22Rv1 (cell line): ENCODE measurements around the gene PARVB.

ENCODE experiments used
- H3K27ac ChIP-seq: fragments of 450-650 bp; 2 replicates; pipeline ENCODE4 v1.5.1; 2017
- CTCF ChIP-seq: fragments of 450-650 bp; IDR thresholded peaks from 2 replicates; pipeline ENCODE4 v1.5.1; 2017; ENCODE audit warnings: mild to moderate bottlenecking
- ZFX ChIP-seq: fragments of 450-650 bp; IDR thresholded peaks from 2 replicates; pipeline ENCODE4 v1.6.1; 2017; ENCODE audit warnings: antibody characterized with exemption, borderline replicate concordance

Gene PARVB

GRCh38 chr22:44116755-44117684 lies 92.9 kb downstream of the PARVB start:
- H3K27ac ChIP-seq: no peak overlapping the region

GRCh38 chr22:44117746-44118145 lies 93.6 kb downstream of the PARVB start:
- no peak overlapping the region for H3K27ac ChIP-seq
- TF ChIP-seq ZFX (no peak), CTCF (no peak)

More at GRCh38 chr22:44116755-44117684, 92.9 kb downstream of the PARVB start:
- no peak for TF ChIP-seq ZFX
- no peak for TF ChIP-seq CTCF

GRCh38 chr22:44118645-44119315 lies 94.7 kb downstream of the PARVB start:
- no peak overlapping the region for H3K27ac ChIP-seq
- no peak for TF ChIP-seq ZFX
- no peak for TF ChIP-seq CTCF

- H3K27ac ChIP-seq: no peak overlapping the region
- no peak for TF ChIP-seq CTCF
- no peak for TF ChIP-seq ZFX
These were observed 95.7 kb downstream of the PARVB start for GRCh38 chr22:44119669-44120313.

DNA sequence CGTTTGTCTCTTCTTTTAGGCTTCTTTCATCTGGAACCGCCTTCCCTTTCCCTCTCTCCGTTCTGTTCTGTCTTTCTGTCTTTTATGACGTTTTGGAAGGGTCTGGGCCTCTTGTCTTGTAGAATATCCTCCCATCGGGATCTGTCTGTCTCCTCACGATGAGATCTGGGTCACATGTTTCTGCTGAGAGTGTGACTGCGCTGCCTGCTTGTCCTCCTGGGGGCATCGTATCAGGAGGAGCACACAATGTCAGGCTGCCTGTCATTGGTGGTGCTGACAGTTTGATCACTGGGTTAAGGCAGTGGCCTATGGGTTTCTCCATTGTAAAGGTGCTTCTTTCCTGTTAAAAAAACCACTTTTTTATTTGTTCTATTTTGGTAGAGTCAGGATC lies 96.2 kb downstream of the PARVB start:
- no peak for TF ChIP-seq ZFX
- no peak for TF ChIP-seq CTCF
- no peak overlapping the region for H3K27ac ChIP-seq

- TF ChIP-seq CTCF: no peak
- no peak for TF ChIP-seq ZFX
- no peak overlapping the region for H3K27ac ChIP-seq
These were observed 101.3 kb downstream of the PARVB start for GRCh38 chr22:44125421-44125820.
